ENCODE results near the gene ZNF436.

ZNF436 gene

DNA sequence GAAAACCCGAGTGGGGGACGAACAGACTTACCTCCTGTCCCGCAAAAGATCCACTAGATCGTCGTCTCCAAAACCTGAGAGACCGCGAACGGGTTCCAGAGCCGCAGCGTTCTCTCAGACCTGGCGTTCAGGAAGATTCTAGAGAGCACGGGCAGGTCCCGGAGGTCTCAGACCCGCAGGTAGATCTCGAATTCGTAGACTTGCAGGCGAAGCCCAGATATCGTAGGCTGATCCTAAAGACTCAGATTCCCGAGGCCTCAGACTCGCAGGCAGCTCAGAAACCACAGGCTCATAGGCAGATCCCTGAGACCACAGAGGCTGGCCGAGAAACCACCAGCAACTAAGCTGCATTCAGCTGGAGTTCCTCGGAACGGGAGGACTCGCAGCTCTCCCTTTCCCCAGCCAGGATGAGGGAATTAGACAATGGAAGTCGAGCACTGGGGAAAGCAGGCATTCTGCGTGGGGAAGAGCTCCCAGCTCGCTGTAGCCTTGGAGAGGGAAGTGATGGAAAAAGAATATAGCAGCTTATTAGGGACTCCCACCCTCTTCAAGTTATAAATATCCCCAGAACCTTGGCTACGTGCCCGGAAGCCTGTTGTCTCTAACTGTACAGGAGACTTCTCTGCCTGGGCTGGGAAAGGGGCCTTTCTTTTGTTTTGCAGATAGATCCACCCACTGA, at the start of gene ZNF436:
Gene ZNF436 (minus strand): TSS at position 502 of the 679 bp plus-strand sequence. CDS start 1,831 bp downstream, outside the sequence.
- no peak for DNase-seq (ENCODE audit: low spot score)

DNA sequence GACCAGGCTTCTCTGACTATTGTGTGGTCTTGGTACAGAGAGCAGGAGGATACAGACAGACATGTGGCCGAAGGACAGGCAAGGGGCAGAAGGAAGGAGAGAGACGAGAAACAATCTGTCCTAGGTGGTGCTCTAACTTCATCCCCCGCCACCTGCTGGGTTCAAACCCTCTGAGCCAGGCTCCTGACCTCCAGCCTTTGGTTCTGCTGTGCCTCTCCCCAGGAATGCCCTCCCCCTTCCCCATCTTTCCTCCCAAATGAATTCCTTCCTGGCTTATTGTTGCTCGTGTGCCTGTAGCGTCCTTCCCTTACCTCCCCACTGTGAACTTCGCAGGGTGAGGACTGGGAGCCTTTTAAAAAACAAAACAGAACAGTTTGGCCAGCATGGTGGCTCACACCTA, 49.5 kb upstream of the ZNF436 start:
- no peak for DNase-seq (ENCODE audit: low spot score)

DNA sequence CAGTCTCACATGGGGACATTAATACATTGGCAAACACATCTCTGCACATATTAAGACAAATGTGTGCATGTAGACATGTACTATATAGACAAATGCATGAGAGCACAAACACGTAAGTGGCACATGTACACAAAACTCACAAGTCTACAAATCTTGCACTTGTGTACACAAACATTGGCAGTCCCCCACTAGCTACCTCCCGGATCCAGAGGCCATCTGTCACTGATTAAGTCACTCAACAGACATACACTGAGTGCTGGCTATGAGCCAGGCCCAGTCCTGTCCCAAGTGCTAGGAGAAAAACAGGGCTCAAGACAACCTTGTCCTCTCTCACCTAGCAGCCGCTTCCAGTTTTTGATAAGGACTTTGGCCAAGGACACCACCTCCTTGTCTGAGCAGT, 47.9 kb upstream of the ZNF436 start:
- DNase-seq (ENCODE audit: low spot score) = no peak

DNA sequence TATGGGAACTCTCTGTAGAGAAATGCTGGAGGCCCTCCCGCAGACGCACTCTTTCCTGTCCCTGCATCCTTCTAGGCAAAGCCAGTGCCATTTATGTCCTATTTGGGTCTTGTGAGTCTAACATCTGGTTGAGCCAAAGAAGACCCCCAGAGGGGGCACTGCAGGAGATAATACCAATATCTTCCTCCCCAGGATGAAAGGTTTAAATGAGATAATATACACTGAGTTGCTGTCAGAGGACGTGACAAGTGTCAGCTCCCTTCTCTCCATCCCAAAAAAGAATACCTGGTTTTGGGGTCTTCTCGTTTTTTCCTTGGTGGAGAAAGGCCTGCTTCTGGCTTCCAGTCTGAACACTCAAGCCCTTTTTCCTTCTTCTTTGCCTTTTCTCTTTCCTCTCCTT, 47.3 kb upstream of the ZNF436 start:
- no peak for DNase-seq (ENCODE audit: low spot score)

DNA sequence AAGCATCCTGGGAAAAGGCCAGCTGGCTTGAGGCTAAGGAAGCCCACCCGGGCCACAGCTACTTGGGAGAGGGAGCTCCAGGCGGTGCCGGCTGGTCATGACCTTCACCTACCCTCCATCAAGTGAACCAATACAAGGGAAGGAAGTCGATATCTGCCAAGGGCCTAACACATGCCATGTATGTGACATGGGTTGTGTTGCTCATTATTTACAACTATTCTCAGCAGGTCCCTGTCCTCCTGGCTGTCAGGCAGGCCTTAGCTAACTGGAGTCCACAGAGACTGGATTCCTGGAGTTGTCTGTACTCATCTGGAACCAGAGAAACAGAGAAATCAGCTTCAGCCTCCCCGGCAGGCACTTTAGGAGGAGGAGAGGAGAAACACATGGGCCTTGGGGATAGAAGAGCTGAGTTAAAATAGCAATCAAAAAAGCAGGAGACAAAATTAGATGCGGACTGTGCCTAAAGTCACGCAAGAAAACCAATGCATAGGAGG, 39.2 kb upstream of the ZNF436 start:
- no peak for DNase-seq (ENCODE audit: low spot score)

DNA sequence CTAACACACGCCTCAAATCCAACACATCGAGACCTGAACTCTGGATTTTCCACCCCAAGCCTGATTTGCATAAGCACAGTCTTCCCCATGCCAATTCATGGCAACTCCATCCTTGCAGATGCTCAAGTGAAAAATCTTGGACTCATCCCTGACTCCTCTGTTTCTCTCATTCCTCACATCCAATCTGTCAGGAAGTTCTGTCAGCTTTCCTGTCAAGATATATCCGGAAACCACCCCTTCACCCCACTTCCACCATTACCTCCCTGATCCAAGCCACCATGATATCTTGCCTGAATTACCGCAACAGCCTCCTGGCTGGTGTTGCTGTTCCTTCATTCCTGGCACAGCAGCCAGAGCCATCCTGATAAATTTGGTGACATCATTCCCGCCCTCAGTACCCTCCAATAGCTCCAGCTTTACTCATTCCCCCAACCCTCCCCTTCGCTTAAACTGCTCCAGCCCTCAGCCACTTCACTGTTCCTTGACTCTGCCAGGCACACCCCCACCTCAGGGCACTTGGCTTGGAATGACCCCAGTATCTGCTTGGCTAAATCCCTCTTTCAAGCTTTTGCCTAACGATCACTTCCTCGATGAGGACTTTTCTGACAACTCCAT, 37.5 kb upstream of the ZNF436 start:
- DNase-seq (ENCODE audit: low spot score) = no peak

DNA sequence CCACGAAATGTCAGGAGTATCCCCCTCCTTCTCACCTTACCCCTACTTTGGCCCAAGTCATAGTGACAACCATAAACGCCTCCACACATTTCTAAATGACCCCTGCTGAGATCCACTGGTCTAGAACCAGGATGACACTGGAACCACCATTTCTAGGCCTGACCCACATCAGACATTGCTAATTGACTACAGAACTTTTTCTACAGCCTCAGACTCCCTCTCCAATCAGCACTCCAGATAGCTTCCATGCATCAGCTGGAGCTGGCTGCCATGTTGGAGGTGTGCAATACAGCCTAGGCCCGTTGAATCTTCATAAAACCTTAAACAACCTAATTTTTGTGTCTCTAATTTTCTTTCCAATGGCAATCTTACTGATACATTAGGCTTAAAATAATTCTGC, 36.3 kb upstream of the ZNF436 start:
- DNase-seq (ENCODE audit: low spot score) = no peak

DNA sequence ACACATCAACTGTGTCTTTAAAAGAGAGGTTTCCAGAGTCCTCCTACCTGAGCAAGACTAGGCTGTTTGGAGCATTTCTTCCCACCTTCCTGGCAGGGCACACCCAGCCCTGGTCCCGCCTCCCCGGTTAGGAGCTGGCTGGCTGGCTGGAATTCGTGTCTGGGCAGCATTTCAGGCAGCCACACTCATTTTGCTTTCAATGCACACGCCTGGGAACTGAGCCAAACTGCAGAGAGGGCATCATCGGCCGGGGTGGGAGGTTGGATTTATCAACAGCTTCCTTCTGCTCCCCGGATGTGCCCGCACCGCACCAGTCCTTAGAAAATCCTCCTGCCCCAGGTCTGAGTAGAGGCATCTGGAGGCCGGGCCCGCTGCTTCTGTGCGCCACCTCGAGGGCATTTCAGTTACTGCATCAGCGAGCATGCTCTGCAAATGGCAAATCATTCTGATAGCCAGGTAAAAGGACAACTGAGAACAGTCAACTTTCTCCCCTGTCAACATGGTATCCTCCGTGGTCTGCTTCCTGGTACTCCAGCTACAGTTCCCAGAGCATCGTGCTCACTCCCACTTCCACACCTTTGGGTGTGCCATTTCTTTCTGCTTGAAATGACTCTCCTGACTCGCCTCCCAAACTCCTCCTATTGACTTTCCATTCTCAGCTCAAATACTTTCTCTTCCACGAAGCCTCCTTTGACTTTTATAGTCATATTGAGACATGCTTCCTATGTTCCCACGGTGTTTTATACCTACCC, 34.3 kb upstream of the ZNF436 start:
- DNase-seq (ENCODE audit: low spot score) = peak; percentile 97

DNA sequence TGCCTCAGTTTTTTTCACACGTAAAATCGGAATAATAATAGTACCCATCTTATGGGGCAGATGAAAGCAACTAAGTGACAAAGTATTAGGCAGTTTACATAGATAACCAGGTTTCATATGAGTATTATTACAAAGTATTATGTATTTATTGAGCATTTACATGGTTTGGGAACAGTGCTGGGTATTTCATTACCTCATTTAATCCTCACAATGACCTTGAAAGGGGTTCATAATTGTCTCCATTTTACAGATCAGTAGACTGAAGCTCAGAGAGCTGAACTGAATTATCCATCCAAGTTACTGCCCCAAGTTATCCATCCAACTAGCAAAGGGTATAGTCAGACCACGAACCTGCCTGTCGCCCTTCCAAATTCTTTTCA, 33.7 kb upstream of the ZNF436 start:
- no peak for DNase-seq (ENCODE audit: low spot score)

DNA sequence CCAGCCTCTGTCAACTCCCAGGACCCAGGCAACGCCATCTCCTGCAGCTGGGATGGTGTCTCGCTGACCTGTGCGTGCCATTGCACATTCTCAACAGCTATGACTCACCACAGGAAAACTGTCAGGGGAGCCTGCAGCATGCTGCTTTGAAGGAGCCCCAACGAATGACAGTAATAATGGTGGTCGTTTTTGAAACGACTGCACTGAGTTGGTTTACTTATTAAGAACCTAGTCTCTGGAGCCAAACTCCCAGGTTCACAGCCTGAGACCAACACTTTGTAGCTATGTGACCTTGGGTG, 33.4 kb upstream of the ZNF436 start:
- DNase-seq (ENCODE audit: low spot score) = peak; percentile 35

DNA sequence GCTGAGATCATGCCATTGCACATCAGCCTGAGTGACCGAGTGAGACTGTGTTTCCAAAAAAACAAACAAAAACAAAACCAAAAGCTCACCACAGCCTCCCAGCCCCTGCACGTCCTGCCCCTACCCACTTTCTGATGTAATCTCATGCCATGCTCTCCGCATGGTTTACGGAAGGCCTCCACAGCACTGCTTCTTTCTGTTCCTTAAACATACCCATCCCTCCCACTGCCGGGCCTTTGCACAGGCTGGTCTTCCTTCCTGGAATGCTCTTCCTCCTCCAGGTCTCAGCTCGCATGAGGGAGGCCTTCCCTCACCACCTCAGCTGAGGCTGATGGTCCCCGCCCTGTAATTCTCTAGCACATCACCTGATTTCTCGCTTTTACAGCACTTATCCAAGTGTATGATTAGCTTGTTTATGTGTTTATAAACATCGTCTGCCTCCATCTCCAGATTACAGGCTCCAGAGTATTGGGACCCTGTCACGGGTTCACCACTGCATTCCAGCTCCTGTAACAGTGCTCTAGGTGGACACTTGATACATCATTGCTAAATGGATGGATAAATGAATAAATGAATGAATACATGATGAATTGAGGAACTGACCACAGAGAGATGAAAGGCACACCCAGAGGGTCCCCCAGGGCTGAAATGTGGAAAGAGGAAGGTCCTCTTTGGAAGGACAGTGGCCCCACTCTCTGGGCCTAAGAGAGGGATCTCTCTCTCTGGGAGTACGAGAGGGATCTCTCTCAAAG, 32.8 kb upstream of the ZNF436 start:
- no peak for DNase-seq (ENCODE audit: low spot score)

DNA sequence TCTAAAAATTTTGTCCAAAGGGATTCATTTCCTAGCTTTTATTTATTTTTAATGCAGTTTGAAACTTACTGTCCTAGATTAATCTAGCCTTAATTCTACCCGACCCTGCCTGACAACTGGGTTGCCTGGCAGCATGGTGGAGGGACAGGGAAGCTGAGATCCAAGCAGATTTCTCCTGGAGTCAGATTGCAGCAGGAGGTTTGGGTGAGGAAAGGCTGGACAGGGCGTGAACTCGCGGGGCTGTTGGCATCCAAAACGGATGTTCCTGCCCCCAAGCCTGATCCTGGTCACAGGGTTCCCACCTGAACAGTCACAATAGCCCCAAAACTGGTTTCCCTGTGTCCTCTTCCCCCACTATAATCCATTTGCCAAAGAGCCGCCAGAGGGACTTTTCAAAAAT, 31.7 kb upstream of the ZNF436 start:
- no peak for DNase-seq (ENCODE audit: low spot score)

DNA sequence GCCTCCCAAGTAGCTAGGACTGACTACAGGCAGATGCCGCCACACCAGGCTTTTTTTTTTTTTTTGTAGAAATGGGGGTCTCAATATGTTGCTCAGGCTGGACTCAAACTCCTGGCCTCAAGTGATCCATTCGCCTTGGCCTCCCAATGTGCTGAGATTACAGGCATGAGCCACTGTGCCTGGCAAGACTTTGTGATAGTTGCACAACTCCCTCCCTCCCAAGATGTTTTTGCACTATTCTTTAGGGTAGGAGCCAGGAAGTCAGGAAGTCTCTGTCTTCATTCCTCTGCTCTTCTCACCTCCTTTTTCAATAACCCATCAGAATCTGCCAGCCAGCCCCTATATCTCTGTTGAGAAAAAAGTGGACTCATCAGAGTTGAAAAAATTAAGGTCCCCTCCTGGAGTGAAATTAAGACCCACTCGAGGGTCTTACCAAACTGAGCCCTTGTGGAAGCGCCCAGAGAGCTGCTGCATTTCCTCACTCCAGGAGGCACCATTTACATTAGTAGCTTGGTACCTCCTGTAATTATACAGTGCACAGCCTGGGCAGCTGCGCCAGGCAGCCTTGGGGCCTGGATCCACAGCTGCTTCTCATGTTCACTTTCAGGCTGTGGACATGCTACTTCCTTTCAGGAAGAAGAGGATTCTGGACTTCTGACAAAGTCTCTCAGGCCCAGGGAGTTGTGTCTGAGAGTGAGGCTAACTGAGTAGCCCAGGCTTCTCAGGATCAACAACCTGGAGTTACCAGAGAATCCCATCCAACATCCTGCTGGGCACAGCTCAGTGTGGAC, 30.9 kb upstream of the ZNF436 start:
- DNase-seq (ENCODE audit: low spot score) = no peak

DNA sequence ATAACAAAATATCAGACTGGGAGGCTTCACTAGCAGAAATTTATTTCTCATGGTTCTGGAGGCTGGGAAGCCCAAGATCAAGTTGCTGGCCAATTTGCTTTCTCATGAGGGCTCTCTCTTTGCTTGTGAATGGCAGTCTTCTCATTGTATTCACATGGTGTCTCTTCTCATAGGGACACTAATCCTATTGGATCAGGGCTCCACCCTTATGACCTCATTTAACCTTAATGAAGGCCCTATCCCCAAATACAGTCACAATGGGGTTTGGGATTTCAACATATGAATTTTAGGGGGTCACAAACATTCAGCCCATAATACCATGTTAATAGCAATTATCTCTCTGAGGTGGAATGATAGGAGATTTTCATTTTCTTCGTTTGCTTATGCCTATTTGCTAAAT, 29.6 kb upstream of the ZNF436 start:
- DNase-seq (ENCODE audit: low spot score) = no peak

DNA sequence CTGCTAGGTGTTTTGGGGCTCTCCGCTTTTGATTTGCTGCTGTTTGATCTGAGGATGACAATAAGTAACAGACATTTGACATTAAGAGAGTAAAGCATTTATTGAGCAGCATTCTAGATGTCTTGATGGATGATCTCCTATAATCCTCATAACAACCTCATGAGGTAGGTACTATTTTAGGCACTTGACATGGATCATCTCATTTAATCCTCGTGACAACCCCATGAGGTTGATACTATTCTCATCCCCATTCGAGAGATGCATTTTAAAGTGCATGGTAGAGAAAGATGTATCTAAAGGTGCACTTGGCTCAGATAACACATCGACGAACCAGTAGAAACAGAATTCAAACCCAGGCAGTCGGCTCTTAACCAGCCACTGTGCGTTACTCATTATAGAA, 28.3 kb upstream of the ZNF436 start:
- no peak for DNase-seq (ENCODE audit: low spot score)

DNA sequence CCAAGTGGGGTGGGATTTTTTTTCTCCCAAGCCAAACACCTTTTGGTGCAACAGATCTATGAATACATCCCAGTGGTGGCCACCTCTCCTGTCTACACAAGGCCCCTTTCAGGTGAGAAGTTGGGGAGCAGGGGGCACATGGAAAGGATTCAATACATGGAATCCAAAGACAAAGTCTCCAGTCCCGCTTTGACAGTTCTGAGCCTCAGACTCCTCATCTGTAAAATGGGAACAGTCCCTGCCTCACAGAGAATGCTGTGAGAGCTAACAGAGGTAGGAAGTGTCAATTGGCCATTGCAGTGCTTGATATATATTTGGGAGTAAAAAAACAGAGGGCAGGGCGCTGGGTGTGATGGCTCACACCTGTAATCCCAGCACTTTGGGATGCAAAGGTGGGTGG, 26.7 kb upstream of the ZNF436 start:
- no peak for DNase-seq (ENCODE audit: low spot score)

DNA sequence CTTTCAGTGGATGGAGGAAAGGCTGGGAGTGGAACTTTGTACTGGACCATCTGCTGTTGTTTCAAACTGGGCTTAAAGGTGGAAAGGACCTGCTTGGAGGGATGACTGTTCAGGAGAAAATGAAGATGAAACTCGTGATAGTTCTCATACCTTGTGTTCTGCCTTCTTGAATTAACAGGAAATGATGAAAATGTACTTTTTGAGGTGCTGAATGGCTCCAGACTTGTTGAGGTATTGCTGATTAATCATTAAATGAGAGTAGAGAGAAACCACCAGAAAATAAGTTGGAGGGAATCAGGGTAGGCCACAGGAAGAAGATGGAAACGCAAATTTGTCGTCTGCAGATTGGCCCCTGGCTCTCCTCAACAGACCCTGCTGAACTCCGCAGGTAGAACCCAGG, 26.2 kb upstream of the ZNF436 start:
- DNase-seq (ENCODE audit: low spot score) = no peak

DNA sequence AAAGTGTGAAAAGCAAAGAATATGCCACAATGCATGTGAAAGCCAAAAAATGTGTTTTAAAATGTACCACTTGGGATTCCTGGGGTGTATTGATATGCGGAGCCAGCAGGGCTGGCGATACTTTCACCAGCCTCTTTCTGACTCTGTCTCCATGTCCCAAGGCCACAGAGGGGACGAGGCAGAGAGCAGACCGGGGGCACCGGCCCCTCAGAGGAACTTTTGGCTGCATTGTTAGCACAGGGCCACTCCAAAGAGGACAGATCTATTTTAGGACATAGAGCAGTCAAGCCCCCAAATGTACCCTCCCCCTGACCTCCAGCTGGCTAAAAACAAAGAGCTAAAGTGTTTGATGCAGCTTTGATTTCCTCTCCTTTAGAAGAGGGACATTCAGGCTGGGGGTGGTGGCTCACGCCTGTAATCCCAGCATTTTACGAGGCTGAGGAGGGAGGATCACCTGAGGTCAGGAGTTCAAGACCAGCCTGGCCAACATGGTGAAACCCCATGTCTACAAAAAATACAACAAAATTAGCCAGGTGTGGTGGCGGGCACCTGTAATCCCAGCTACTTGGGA, 25.6 kb upstream of the ZNF436 start:
- DNase-seq (ENCODE audit: low spot score) = no peak

DNA sequence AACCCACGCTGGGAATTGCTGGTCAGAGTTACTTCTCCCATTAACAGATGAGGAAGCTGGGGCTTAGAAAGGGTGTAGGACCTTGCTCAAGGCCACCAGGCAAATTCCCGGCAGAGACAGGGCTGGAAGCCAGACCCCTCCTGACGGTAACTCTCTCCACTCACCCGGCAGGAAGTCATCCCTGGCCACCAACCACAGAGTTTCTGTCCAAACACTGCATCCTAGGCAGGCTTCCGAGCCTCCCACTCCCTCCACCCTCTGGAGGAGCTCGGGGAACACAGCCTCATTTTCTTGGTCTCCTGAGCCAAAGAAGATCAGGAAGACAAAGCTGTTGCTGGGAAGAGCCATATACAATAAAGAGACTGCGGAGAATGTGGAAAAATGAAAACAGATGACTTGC, 25.0 kb upstream of the ZNF436 start:
- no peak for DNase-seq (ENCODE audit: low spot score)

DNA sequence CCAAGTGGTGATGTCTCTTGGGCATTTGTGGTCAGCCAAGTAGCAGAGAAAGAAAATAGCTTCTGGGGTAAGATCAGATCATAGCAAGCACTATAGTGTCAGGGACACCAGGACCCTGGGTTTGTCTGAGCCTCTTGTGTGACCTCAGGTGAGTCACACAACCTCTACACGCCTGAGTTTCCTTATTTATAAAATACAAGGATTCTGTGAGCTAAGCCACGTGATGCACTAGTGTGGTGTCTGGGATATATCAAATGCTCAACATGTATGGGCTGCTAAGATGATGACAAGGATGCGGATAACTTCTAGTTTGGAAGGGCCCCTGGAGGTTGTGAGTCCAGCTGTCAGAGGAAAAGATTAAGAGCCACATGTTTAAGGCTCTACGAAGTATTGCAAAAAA, 24.5 kb upstream of the ZNF436 start:
- no peak for DNase-seq (ENCODE audit: low spot score)

DNA sequence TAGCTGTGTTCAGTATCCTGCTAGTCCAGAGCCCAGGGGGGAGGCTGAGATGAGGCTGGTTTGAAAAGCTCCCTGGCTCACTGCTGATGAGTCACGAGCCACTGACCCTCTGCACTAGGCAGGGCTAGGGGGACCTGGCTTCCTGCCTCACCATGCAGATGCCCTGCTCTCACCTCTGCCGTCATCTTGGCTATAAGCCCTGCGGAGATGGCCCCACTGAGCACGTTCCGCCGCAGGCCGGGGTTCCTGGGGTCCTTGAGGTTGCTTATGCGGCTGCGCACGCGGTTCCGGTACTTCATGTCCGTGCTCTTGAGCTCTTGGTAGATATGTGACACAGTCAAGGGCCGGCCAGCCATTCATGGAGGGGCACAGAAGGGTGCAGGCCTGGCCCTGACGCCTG, 24.1 kb upstream of the ZNF436 start:
- no peak for DNase-seq (ENCODE audit: low spot score)

Data from COLO829 (cell line).